Stimulated activated CD4-positive, alpha-beta T cell treated with anti-CD3 and anti-CD28 coated beads, TNF-alpha, amount 100 ng/mL, for 1 hour (primary cell): ENCODE results near the gene LYZL1.
"Not testable (repeated sequence)": the region's sequence is repeated elsewhere in the genome, so short reads cannot be mapped to it uniquely, and the experiment has no call there.

Experiments
- DNase-seq, 3 donors: peaks; one replicate each; pipeline ENCODE4 v3.0.0-alpha.2; 2020; ENCODE audit warnings: low read depth in 3 of 3, low spot score in 1 of 3

The LYZL1 gene

GRCh38 chr10:29304995-29305335, 16.1 kb downstream of the LYZL1 start:
- DNase-seq = no peak

- no peak for DNase-seq
Observed at GRCh38 chr10:29306688-29307087, 17.8 kb downstream of the LYZL1 start.

GRCh38 chr10:29308142-29308541, 19.3 kb downstream of the LYZL1 start:
- DNase-seq = not testable (repeated sequence)

- no peak for DNase-seq
Observed at GRCh38 chr10:29309465-29309864, 20.6 kb downstream of the LYZL1 start.

- DNase-seq = not testable (repeated sequence)
Observed at GRCh38 chr10:29310463-29310862, 21.6 kb downstream of the LYZL1 start.

- no peak for DNase-seq
Observed at GRCh38 chr10:29313071-29313470, 24.2 kb downstream of the LYZL1 start.

- DNase-seq = no peak
Observed at GRCh38 chr10:29314726-29315125, 25.9 kb downstream of the LYZL1 start.

- DNase-seq = no peak
Observed at GRCh38 chr10:29315814-29316213, 26.9 kb downstream of the LYZL1 start.

- DNase-seq = no peak
Observed at GRCh38 chr10:29316308-29317026, 27.6 kb downstream of the LYZL1 start.

- DNase-seq = no peak
Observed at GRCh38 chr10:29317027-29317420, 28.2 kb downstream of the LYZL1 start.

- no peak for DNase-seq
Observed at GRCh38 chr10:29317423-29318021, 28.7 kb downstream of the LYZL1 start.

GRCh38 chr10:29318141-29319071, 29.5 kb downstream of the LYZL1 start:
- DNase-seq = not testable (repeated sequence)

GRCh38 chr10:29319205-29319781, 30.4 kb downstream of the LYZL1 start:
- DNase-seq = no peak

GRCh38 chr10:29320680-29321121, 31.8 kb downstream of the LYZL1 start:
- DNase-seq = not testable (repeated sequence)

- DNase-seq = no peak
Observed at GRCh38 chr10:29321656-29322055, 32.8 kb downstream of the LYZL1 start.

GRCh38 chr10:29322918-29323317, 34.0 kb downstream of the LYZL1 start:
- no peak for DNase-seq

- DNase-seq = no peak
Observed at GRCh38 chr10:29323367-29323766, 34.5 kb downstream of the LYZL1 start.

GRCh38 chr10:29324220-29324841, 35.5 kb downstream of the LYZL1 start:
- DNase-seq = no peak

GRCh38 chr10:29326299-29326698, 37.4 kb downstream of the LYZL1 start:
- DNase-seq = no peak

GRCh38 chr10:29326886-29327745, 38.2 kb downstream of the LYZL1 start:
- DNase-seq = no peak
